Activated CD8-positive, alpha-beta memory T cell treated with anti-CD3 and anti-CD28 coated beads, Interleukin-2, amount 10 ng/mL, durations not matched to agents 7 days and 5 days (primary cell): ENCODE data around the gene ECEL1. TPM values are rescaled to one million over a fixed set of nuclear protein-coding genes. Genes with fewer than 3 reads are reported as not detected.
A peak's percentile ranks its signal among the peaks of the same experiment; 100 is the strongest.
"Not testable (repeated sequence)": the region's sequence is repeated elsewhere in the genome, so short reads cannot be mapped to it uniquely, and the experiment has no call there.

Experiments
- ATAC-seq: fragments of 150-1000 bp; cut with Tn5 transposase; one replicate; pipeline ENCODE4 v1.10.0; 2021; ENCODE audit warnings: moderate library complexity
- CTCF ChIA-PET: fragments of 350-600 bp; sonication (Branson Sonifier 250); formaldehyde crosslinking; loops from one replicate; lab custom pipeline; 2021; ENCODE audit warnings: antibody characterized with exemption; lab: Charles Lee
- DNase-seq: peaks from one replicate; pipeline ENCODE4 v3.0.0-alpha.2; 2020
- H3K27ac Mint-ChIP-seq: one replicate; pipeline ENCODE4 v1.8.0; 2021; ENCODE audit warnings: mild to moderate bottlenecking, mixed read lengths
- H3K27me3 Mint-ChIP-seq: one replicate; pipeline ENCODE4 v1.8.0; 2021; ENCODE audit warnings: mixed read lengths
- H3K36me3 Mint-ChIP-seq: one replicate; pipeline ENCODE4 v1.8.0; 2021; ENCODE audit warnings: mild to moderate bottlenecking, mixed read lengths
- H3K4me1 Mint-ChIP-seq: one replicate; pipeline ENCODE4 v1.8.0; 2021; ENCODE audit warnings: mixed read lengths
- H3K4me3 Mint-ChIP-seq: one replicate; pipeline ENCODE4 v1.8.0; 2021; ENCODE audit warnings: mild to moderate bottlenecking, moderate library complexity, mixed read lengths
- H3K9me3 Mint-ChIP-seq: one replicate; pipeline ENCODE4 v1.8.0; 2022; ENCODE audit warnings: low read depth, mixed read lengths
- total RNA-seq, 2 experiments: library from RNA; stranded (reverse); gene quantifications; one replicate each; pipeline ENCODE4 v1.2.3, GENCODE V29; 2021

ECEL1 gene
- total RNA-seq, 2 experiments from 2014 or later: 0.21 TPM; not detected in 1

DNA sequence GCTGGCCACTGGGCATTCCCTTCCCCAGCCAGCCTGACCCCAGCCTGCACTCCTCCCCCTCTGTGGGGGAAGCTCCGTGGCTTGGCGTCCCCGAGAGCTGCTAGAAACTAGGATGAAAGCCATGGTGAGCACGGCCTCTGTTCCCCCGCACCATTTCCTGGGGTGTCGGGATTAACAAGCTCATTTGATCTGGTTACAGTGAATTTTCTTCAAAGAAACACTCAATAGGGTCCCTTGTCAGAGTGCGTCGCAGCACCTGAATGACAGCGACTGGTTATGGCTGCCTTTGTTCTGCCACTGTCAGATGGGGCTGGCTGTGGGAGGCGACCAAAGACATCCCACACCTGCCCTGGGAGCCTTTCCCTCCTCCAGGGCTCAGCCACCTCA, 39.3 kb downstream of the ECEL1 start:
- CTCF ChIA-PET: interaction anchor here (0.9 to 2.9 kb wide), 2 partner anchors 9 to 73 kb away, joined by 3 to 34 read pairs; partner anchors contain the start of gene PRSS56
- peaks cover 3% of the 10 kb centered on the region for H3K27me3 Mint-ChIP-seq
- peaks cover 5% of the 10 kb centered on the region for H3K4me1 Mint-ChIP-seq
- ATAC-seq (no peak), DNase-seq (peak; percentile 27)
- no peak overlapping the region for H3K4me3 Mint-ChIP-seq
- H3K9me3 Mint-ChIP-seq: no peaks in the 10 kb centered on the region
- H3K27ac Mint-ChIP-seq: no peak overlapping the region
- no peaks in the 10 kb centered on the region for H3K36me3 Mint-ChIP-seq

DNA sequence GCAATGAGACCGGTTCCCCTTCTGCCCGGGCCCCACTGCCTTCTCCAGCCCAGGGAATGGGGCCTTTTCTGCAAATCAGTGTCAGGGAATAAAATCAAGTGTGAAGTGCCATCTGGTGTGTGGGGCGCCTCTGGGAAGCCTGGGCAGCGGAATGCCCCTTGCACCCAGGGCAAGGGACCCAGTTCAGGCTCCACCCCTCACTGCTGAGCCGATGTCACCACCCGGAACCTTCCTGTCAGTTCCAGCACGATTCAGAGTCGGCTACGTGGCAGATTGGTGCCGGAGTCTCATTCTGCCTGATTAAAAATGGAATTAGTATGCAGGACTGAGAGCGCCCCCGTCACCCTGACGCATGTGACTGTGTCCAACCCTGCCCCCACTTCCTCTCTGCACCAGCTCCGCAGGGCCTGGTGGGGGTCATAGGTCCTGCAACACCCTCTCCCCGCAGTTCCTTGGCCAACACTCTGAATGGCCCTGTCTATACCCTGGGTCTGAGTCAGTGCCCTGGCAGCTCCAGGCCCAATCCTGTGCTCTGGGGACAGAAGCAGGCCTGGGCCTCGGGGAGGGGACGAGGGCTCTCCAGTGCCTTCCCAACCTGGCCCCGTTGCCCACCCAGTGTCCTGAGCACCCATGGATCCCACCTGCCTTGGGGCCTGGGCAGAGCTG, 39.9 kb downstream of the ECEL1 start:
- DNase-seq (no peak), ATAC-seq (no peak)
- peaks cover 3% of the 10 kb centered on the region for H3K27me3 Mint-ChIP-seq
- H3K4me3 Mint-ChIP-seq: no peak overlapping the region
- no peaks in the 10 kb centered on the region for H3K36me3 Mint-ChIP-seq
- H3K4me1 Mint-ChIP-seq: peaks cover 5% of the 10 kb centered on the region
- H3K9me3 Mint-ChIP-seq: no peaks in the 10 kb centered on the region
- no peak overlapping the region for H3K27ac Mint-ChIP-seq
- CTCF ChIA-PET: interaction anchor here (0.7 to 2.9 kb wide), 3 partner anchors 9 to 74 kb away, joined by 3 to 34 read pairs (median 3); partner anchors contain the start of gene PRSS56

DNA sequence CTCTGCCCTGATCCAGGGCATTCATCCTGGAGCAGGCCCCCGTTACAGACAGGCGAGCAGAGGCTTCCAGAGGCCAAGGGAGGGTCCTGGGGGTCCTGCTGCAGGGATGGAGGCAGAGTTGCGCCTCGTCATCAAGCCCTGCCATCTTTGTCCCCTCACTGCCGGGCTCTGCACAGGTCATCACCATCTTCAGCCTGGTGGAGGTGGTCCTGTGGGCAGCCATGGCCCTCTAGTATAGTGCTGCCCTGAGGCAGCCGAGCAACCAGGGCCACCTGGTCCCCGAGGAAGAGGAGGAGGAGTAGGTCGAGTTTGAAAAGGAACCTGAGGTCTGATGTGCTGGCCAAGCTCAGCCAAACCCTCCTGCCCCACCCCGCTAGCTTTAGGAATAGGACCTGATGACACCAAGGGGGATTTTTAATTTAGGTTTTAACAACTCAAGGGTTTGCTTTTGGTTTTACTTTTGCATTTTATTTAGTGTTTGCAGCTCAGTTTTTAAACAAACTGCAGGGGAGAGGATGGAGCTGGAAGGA, 40.5 kb downstream of the ECEL1 start:
- Mint-ChIP-seq H3K27me3 (peaks cover 3% of the 10 kb centered on the region), H3K4me3 (no peak overlapping the region), H3K36me3 (no peaks in the 10 kb centered on the region), H3K4me1 (peaks cover 5% of the 10 kb centered on the region), H3K9me3 (no peaks in the 10 kb centered on the region), H3K27ac (no peak overlapping the region)
- ATAC-seq (no peak), DNase-seq (no peak)
- CTCF ChIA-PET: interaction anchor here (0.7 to 2.9 kb wide), 4 partner anchors 10 to 150 kb away, joined by 3 to 34 read pairs (median 3); partner anchors contain the start of gene PRSS56

DNA sequence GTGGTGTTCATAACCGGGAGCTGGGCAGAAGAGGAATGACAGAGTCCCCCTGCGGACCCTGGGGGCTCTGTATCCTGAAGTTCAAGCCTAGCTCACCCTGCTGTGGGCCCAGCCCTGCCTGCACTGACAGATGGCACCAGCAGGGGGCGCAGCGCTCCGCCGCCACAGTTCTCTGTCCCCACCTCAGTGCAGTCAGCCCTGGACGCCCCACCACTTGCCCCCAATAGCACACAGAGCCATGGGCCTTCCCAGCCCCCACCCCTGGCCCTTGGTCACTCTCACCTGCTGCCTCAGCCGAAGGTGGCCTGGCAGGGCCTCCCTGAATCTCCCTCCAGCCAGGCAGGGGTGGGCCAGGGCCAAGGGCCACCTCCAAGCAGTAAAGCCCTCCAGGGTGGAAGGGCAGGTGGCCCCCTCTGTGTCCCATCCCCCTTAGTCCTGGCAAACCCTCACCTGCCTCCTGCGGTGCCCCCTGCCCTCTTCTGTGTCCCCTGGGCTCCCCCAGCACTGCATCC, 41.3 kb downstream of the ECEL1 start:
- H3K4me1 Mint-ChIP-seq, H3K36me3 Mint-ChIP-seq, H3K4me3 Mint-ChIP-seq, H3K27me3 Mint-ChIP-seq, DNase-seq, H3K9me3 Mint-ChIP-seq, H3K27ac Mint-ChIP-seq: not testable (repeated sequence)
- peak; percentile 48 for ATAC-seq
- CTCF ChIA-PET: interaction anchor here (1.0 to 2.9 kb wide), 3 partner anchors 18 to 149 kb away, joined by 3 to 34 read pairs (median 3); partner anchors contain the start of gene PRSS56

DNA sequence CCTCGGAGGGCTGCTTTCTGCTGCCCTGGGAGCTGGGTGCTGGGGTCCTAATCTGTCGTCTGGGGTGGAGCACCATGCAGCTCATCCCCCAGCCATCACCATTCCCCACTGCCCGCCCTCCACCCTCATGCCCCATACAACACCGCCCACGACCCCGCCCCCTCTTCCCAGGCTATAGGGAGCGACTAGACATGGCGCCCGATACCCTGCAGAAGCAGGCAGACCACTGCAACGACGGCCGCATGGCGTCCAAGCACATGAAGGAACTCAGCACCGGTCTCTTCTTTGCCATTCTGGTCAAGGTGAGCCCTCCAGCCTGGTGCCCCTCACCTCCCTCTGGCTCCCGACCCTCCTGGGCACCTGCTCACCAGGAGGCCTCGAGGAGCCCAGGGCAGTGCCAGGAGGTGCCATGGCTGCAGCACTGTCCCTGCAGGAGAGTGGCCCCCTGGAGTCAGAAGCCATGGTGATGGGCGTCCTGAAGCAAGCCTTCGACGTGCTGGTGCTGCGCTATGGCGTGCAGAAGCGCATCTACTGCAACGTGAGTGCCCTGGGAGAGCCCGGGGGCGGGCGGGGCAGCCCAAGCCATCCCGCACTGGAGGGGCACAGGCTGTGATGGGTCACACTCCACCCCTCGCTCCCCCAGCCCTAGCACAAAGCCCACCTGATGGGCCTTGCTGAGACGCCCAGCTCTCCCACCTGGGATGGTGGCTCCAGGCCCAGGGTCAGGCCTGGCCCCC, 42.3 kb downstream of the ECEL1 start:
- not testable (repeated sequence) for H3K27ac Mint-ChIP-seq, H3K9me3 Mint-ChIP-seq, H3K36me3 Mint-ChIP-seq, DNase-seq, H3K4me1 Mint-ChIP-seq, H3K27me3 Mint-ChIP-seq, H3K4me3 Mint-ChIP-seq, ATAC-seq
- CTCF ChIA-PET: interaction anchor here (1.0 to 2.0 kb wide), 4 partner anchors 77 to 506 kb away, joined by 3 to 16 read pairs (median 5); no protein-coding TSS in a partner anchor

DNA sequence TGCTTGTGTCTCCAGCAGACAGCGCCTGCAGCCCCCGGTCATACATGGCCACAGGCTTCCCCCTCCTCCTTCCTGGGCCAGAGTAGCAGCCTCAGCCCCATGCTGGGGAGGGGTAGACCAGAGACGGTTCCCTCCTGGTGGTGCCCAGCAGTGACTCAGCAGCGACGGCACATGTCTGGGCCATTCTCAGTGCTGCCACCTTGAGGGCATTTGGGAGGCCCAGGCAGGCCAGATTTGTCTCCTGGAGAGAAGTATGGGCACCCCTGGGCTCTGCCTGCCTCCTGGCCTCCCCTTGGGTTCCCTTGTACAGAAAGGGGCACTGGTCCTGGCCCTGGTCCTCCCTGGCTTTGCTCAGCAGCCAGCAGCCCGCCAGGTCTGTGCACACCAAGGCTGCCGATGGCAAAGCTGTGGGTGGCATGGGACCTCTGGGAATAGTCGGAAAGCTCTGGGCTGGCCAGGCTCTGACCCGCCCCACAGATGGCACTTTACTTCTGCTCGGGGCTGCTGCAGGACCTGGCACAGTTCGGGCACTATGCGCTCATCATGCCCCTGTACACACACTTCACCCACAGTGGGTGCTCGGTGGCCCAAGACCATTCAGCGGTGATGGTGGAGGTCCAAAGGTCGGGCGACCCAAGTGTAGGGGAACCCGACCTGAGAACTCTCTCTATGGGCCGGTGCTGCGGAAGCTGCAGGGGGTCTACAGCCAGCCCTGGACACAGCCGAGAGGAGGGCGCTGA, 43.1 kb downstream of the ECEL1 start:
- ATAC-seq (peak; percentile 63), DNase-seq (peak; percentile 79)
- H3K27me3 Mint-ChIP-seq: no peaks in the 10 kb centered on the region

DNA sequence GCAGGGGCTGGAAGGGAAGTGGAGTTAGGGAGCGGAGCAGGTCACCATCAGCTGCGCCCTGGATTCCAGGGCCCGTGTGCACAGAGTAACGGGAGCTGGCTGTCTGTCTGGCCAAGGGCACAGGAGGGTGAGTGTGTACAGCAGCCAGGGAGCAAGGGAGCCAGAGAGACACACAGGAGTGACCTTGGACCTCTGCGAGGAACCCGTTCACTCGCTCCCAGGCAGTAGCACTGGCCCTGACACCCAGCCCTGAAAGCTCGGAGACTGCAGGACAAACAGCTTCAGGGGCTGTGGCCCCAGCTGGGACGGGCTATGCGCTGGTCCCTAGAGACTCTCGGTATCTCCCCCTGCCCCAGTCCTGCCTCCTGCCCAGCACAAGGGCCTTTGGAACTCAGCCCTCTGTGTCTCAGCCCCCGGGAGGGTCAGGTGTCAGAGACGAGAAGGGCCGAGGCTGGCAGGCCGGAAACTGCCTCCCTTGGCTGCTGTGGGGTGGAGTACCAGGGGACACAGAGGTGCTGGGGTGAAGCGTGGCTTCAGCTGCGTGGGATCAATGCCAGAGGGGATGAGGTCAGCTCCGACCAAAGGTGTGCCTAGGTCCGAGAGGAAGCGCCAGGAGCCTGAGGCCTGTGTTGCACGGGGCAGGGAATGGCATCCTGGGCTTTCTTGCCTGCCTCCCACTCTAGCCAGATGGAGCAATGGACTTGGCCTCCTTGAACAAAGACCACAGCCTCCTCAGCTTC, 43.8 kb downstream of the ECEL1 start:
- H3K4me3 Mint-ChIP-seq, H3K27ac Mint-ChIP-seq, DNase-seq, ATAC-seq, H3K9me3 Mint-ChIP-seq, H3K36me3 Mint-ChIP-seq, H3K27me3 Mint-ChIP-seq: not testable (repeated sequence)
- peaks cover 15% of the 10 kb centered on the region for H3K4me1 Mint-ChIP-seq
- CTCF ChIA-PET: interaction anchor here (0.9 to 2.0 kb wide), 4 partner anchors 11 to 504 kb away, joined by 3 to 16 read pairs (median 5); no protein-coding TSS in a partner anchor

More for the DNA sequence above, 43.1 kb downstream of the ECEL1 start:
- H3K27ac Mint-ChIP-seq: no peak overlapping the region
- H3K9me3 Mint-ChIP-seq: no peaks in the 10 kb centered on the region
- H3K36me3 Mint-ChIP-seq: no peaks in the 10 kb centered on the region
- CTCF ChIA-PET: interaction anchor here (0.9 to 2.0 kb wide), 5 partner anchors 12 to 505 kb away, joined by 3 to 16 read pairs (median 3); no protein-coding TSS in a partner anchor
- peaks cover 15% of the 10 kb centered on the region for H3K4me1 Mint-ChIP-seq
- no peak overlapping the region for H3K4me3 Mint-ChIP-seq

DNA sequence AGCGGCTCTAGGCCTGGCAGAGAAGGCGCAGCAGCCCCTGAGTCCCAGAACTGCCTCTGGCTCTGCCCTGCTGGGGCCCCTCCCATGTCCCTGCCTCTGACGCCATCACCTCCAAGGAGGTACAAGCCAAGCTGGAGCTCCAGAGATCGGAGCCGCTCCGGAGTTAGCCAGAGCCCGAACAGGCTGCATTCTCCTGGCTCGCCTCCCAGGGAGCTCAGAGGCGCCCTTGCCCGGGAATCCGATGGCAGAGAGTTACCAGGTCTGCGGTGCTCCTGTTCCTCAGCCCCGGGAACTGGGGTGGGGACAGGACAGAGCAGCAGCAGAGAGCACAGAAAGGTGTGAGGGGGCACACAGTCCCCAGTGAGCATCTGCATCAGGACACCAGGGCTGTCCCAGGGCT, 44.6 kb downstream of the ECEL1 start:
- H3K4me3 Mint-ChIP-seq, H3K27ac Mint-ChIP-seq, H3K9me3 Mint-ChIP-seq, CTCF ChIA-PET, DNase-seq, H3K36me3 Mint-ChIP-seq, H3K27me3 Mint-ChIP-seq, ATAC-seq: not testable (repeated sequence)
- H3K4me1 Mint-ChIP-seq: peaks cover 15% of the 10 kb centered on the region

DNA sequence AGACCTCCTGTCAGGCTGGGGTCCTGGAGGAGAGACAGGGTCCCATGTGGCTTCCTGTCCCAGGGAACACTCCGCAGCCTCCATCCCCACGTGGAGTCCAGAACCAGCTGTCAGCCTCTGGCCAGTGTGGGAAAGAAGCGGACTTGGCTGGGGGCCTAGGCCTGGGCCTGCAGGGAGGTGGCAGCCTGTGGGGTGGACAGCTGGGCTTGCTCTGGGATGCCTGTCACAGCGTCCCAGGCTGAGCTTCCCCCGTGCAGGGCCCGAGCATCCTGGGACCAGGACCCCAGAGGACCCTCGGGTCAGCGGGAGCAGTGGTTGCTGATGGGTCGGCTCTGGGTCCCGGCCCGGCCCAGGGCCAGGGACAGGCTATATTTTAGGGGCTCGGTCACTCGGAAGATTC, 45.2 kb downstream of the ECEL1 start:
- H3K9me3 Mint-ChIP-seq, ATAC-seq, H3K36me3 Mint-ChIP-seq, H3K27me3 Mint-ChIP-seq, H3K4me3 Mint-ChIP-seq, DNase-seq, CTCF ChIA-PET, H3K27ac Mint-ChIP-seq: not testable (repeated sequence)
- peaks cover 15% of the 10 kb centered on the region for H3K4me1 Mint-ChIP-seq

DNA sequence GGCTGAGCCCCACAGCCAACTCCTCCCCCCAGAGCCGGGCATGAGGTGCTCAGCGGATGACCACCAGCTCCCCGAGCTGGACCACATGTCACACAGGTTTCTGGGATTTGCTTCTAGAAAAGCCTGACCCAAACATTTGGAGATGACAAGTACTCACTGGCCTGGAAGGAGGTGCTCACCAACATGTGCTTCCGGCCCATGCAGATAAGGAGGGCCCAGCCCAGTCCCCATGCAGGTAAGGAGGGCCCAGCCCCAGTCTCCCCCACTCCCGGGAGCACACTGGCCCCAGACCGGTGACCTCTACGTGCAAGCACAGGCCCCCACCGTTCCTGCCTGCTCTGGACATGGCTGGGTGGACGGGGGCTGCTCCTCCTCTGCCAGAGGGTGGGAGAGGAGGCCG, 45.7 kb downstream of the ECEL1 start:
- CTCF ChIA-PET: interaction anchor here (1.3 to 1.6 kb wide), 2 partner anchors 80 to 106 kb away, joined by 3 to 6 read pairs; no protein-coding TSS in a partner anchor

DNA sequence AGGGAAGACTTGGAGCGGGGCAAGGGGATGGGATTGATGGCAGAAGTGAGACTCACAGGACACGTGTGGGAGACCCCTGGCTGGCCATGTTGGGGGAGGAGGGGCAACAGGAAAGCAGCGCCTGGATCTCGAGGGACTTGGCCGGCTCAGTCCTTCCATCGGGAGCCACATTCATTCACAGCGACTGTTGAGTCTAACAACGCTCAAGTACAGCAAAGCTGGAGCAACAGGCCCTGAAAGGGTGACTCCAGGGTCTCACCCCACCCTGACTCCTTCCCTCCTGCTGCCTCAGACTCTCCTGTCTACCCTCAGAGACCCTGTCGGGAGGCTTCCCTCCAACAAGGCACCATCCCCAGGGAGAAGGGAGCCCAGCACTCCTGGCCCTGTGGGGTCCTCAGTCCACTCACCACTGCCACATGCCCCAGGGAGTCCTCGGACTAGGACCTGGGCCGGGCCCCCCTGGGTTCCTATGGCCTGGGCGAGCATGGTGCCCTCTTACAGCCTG, 46.4 kb downstream of the ECEL1 start:
- Mint-ChIP-seq H3K27me3 (no peaks in the 10 kb centered on the region), H3K9me3 (no peaks in the 10 kb centered on the region), H3K27ac (no peak overlapping the region), H3K4me1 (peaks cover 12% of the 10 kb centered on the region), H3K36me3 (no peaks in the 10 kb centered on the region), H3K4me3 (no peak overlapping the region)
- DNase-seq: no peak
- CTCF ChIA-PET: interaction anchor here (0.6 to 1.6 kb wide), 4 partner anchors 81 to 555 kb away, joined by 3 to 6 read pairs (median 3); no protein-coding TSS in a partner anchor
- no peak for ATAC-seq

More for the DNA sequence above, 45.7 kb downstream of the ECEL1 start:
- not testable (repeated sequence) for H3K36me3 Mint-ChIP-seq, H3K27ac Mint-ChIP-seq, DNase-seq, H3K4me3 Mint-ChIP-seq, H3K9me3 Mint-ChIP-seq, H3K27me3 Mint-ChIP-seq, ATAC-seq
- peaks cover 12% of the 10 kb centered on the region for H3K4me1 Mint-ChIP-seq
